ENCODE data around the gene SLC13A5. TPM values are rescaled to one million over a fixed set of nuclear protein-coding genes. Genes with fewer than 3 reads are reported as not detected.

SLC13A5 gene
- total and polyA plus RNA-seq, 7 donors = under 0.01 to 0.14 (median 0.03) TPM; not detected in 4

DNA sequence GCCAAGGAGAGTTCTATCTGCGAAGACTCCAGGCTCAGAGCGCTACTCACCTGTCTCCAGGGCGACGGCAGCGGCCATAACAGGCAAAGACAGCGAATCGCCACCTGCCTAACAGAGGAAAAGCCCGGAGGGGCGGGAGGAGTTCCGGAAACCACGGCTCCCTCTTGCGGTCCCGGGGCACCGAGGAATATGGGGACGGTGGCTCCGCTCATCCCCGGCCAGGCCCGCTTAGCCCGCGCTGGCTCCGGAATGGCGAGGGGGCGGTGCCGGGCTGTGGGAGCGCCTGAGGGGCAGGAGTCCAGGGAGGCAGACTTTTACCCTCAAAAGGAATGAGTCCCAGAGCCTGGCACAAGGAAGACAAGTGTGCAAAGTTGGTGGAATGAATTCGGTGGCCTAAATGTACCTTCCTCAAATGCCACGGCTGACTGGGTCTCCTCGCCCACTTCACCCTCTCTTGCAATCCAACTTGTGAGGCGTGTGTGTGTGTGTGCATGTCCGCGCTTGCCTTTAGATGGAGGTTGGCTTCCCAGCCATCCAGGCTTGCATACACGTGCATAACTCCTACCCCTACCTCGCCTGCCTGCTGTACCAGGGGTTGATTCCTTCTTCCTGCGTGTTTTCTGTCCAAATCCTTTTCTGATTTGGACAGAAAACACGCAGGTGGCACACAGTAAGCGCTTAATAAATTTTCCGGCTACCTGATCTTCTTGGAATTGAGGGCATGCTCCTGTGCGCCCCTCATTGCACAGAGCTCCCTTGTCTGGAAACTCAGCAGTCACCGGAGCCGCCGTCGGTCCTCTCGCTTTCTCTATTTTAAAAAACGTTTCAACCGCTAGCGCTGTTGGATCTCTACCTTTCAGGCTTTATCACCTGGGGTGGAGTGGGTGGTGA is 58.1 kb downstream of the SLC13A5 start:
- H3K36me3 ChIP-seq = no peaks in the 10 kb centered on the region
- H3K27me3 ChIP-seq = peaks cover 8 to 65% (median 19%) of the 10 kb centered on the region in 3 donors
- H3K4me3 ChIP-seq = no peak overlapping the region
- WGBS, 2 donors = 22 to 39% methylated on average over 46 of the region's 46 CpGs
- intact Hi-C loops (cut with DNase I) = loop anchor here (5.0 kb wide), 2 partner anchors 98 to 357 kb away; partner anchors contain the start of genes PITPNM3 and RNASEK
- peaks cover 0 to 37% (median 21%) of the 10 kb centered on the region in 4 donors for H3K4me1 ChIP-seq
- H3K9me3 ChIP-seq = no peaks in the 10 kb centered on the region
- no peak overlapping the region for H3K27ac ChIP-seq
- TF ChIP-seq POLR2A (IDR thresholded peaks at IDR 0.05) (no peak), EP300 (IDR thresholded peaks at IDR 0.05) (no peak), POLR2AphosphoS5 (IDR thresholded peaks at IDR 0.05) (no peak)
- TF ChIP-seq, protein P1, sequence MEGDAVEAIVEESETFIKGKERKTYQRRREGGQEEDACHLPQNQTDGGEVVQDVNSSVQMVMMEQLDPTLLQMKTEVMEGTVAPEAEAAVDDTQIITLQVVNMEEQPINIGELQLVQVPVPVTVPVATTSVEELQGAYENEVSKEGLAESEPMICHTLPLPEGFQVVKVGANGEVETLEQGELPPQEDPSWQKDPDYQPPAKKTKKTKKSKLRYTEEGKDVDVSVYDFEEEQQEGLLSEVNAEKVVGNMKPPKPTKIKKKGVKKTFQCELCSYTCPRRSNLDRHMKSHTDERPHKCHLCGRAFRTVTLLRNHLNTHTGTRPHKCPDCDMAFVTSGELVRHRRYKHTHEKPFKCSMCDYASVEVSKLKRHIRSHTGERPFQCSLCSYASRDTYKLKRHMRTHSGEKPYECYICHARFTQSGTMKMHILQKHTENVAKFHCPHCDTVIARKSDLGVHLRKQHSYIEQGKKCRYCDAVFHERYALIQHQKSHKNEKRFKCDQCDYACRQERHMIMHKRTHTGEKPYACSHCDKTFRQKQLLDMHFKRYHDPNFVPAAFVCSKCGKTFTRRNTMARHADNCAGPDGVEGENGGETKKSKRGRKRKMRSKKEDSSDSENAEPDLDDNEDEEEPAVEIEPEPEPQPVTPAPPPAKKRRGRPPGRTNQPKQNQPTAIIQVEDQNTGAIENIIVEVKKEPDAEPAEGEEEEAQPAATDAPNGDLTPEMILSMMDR (IDR thresholded peaks at IDR 0.05) = no peak
- no peak for DNase-seq

DNA sequence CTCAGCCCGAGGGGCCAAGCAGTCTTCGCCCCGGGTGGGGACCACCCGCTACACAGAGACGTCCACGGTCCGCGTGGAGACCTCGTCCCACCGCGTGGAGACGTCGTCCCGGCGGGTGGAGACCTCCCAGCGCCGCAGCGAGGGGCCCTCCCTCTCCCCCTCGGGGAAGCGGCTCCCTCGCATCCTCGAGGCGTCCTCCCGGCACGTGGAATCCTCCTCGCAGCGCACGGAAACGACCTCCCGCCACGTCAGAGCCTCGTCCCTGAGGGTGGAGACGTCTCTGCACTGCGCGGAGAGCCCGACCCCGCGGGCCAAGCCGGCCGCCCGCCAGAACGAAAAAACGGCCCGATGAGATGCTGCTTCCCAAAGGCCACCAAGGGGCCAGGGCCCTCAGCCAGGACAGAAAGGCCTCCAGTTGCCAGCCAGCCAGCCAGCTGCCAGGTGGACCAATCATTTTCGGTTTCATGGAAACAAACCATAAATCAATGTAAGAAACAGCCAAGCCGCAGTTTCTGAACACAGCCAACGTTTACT is 61.2 kb downstream of the SLC13A5 start:
- intact Hi-C loops (cut with DNase I) = loop anchor here (5.0 kb wide), 2 partner anchors 95 to 360 kb away; partner anchors contain the start of genes PITPNM3 and RNASEK
- Histone ChIP-seq H3K36me3 (peaks cover 0 to 26% (median 0%) of the 10 kb centered on the region in 4 donors), H3K27ac (peak overlapping the region; percentile 81 to 88 (median 86)), H3K4me3 (peak overlapping the region; percentile 72 to 84 (median 78)), H3K9me3 (no peaks in the 10 kb centered on the region), H3K27me3 (peaks cover 8 to 41% (median 9%) of the 10 kb centered on the region in 3 donors), H3K4me1 (peaks cover 0 to 52% (median 30%) of the 10 kb centered on the region in 4 donors)
- TF ChIP-seq EP300 (IDR thresholded peaks at IDR 0.05) = no peak
- peak; percentile 35 to 74 (median 66) for TF ChIP-seq POLR2AphosphoS5 (IDR thresholded peaks at IDR 0.05)
- 2% methylated on average over 47 of the region's 47 CpGs for WGBS, 2 donors
- peak; percentile 88 for DNase-seq

DNA sequence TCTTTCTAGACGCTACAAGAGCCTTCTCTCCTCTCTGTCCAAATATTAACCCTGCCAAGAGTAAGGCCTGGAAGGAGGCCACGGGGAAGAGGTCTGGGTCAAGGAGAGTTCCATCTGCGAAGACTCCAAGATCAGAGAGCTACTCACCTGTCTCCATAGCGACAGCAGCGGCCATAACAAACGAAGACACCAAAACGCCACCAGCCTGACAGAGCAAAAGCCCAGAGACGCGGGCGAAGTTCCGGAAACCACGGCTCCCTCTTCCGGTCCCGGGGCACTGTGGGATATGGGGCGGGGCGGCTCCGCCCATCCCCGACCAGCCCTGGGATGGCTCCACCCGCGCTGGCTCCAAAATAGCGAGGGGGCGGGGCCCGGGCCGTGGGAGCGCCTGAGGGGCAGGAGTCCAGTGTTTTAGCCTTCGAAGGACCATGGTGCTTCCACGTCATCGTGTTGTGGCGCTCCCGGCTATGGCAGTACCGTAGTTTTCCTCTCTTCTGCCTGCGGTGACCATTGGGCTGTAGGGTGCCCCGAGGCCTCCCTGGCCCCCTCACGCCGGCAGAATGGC is 61.7 kb downstream of the SLC13A5 start, which contains the start of the genes C17orf100 and MED31:
C17orf100 (plus strand) TSS at position 409 of the 565 bp plus-strand sequence; CDS start at position 561, 152 bp downstream.
MED31 (minus strand) TSS at position 252 of the 565 bp plus-strand sequence; CDS start at position 175, 77 bp downstream.
- H3K9me3 ChIP-seq = no peaks in the 10 kb centered on the region
- peaks cover 0 to 52% (median 30%) of the 10 kb centered on the region in 4 donors for H3K4me1 ChIP-seq
- peaks cover 0 to 31% (median 0%) of the 10 kb centered on the region in 4 donors for H3K36me3 ChIP-seq
- H3K4me3 ChIP-seq = peak within 1 kb of the TSS; percentile 72 to 84 (median 78)
- DNase-seq = peak; percentile 97
- intact Hi-C loops (cut with DNase I) = loop anchor here (5.0 kb wide), 2 partner anchors 94 to 361 kb away; partner anchors contain the start of genes PITPNM3 and RNASEK
- H3K27me3 ChIP-seq = peaks cover 8 to 36% (median 9%) of the 10 kb centered on the region in 3 donors
- H3K27ac ChIP-seq = peak within 1 kb of the TSS; percentile 81 to 88 (median 86)
- TF ChIP-seq POLR2AphosphoS5 (IDR thresholded peaks at IDR 0.05) (peak; percentile 68 to 93 (median 91)), POLR2A (IDR thresholded peaks at IDR 0.05) (peak; percentile 56 to 79), EP300 (IDR thresholded peaks at IDR 0.05) (no peak)
- TF ChIP-seq, protein P1 (IDR thresholded peaks at IDR 0.05) = no peak
- 1% methylated on average over 35 of the region's 35 CpGs for WGBS, 2 donors

DNA sequence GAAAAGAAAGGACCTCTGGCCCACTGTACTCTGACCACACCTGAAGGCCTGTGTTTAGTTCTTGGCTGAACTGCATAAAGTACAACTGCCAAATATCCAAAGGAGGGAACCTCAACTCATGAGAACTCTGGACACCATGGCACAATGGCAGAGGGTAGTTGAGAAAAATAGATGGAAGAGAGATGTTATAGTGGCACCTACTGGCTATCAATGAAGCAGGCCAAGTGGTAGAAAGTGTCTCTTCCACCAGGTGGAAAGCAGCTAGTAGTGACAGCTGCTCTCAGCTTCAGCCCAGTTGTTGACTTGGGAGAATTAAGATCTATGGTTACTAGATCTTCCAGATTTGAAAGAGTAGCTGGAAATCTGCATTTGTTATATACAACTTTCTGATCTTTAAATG is 65.0 kb downstream of the SLC13A5 start:
- TF ChIP-seq POLR2A (IDR thresholded peaks at IDR 0.05) = no peak
- TF ChIP-seq POLR2AphosphoS5 (IDR thresholded peaks at IDR 0.05) = no peak
- no peak for TF ChIP-seq EP300 (IDR thresholded peaks at IDR 0.05)
- TF ChIP-seq, protein P1 (IDR thresholded peaks at IDR 0.05) = no peak
- Histone ChIP-seq H3K27me3 (peaks cover 0 to 9% (median 0%) of the 10 kb centered on the region in 3 donors), H3K36me3 (peaks cover 0 to 59% (median 11%) of the 10 kb centered on the region in 4 donors), H3K4me3 (no peak overlapping the region), H3K9me3 (no peaks in the 10 kb centered on the region), H3K4me1 (peaks cover 0 to 40% (median 27%) of the 10 kb centered on the region in 4 donors), H3K27ac (no peak overlapping the region)
- intact Hi-C loops (cut with DNase I) = loop anchor here (10.0 kb wide), 1 partner anchor 757 kb away; the partner anchor contains the start of genes NLGN2 and TMEM256
- no peak for DNase-seq
